CD4-positive, alpha-beta memory T cell (primary cell): ENCODE measurements around the gene VPS41. TPM values are rescaled to one million over a fixed set of nuclear protein-coding genes. Genes with fewer than 3 reads are reported as not detected.
A peak's percentile ranks its signal among the peaks of the same experiment; 100 is the strongest.

ENCODE experiments used
- CTCF ChIA-PET: fragments of 350-600 bp; sonication (Branson Sonifier 250); formaldehyde crosslinking; loops from one replicate; lab custom pipeline; 2021; ENCODE audit warnings: inconsistent platforms; ENCODE audit not compliant: partially characterized antibody; lab: Charles Lee
- POLR2A ChIA-PET: fragments of 350-600 bp; sonication (Branson Sonifier 250); formaldehyde crosslinking; loops from one replicate; lab custom pipeline; 2021; ENCODE audit not compliant: partially characterized antibody; lab: Charles Lee
- DNase-seq, 5 donors: peaks; one replicate each; pipeline versions ENCODE4 v3.0.0 to v3.0.0-alpha.2; 2020 to 2022; ENCODE audit warnings: mixed read lengths in 1 of 5
- H3K27ac ChIP-seq: one replicate; pipeline ENCODE4 v1.7.0; 2013; ENCODE audit warnings: low read depth, low read length
- H3K27me3 ChIP-seq: 2 replicates; pipeline ENCODE4 v1.7.0; 2013; ENCODE audit warnings: mild to moderate bottlenecking, low read length, moderate library complexity; ENCODE audit not compliant: insufficient read depth
- H3K36me3 ChIP-seq: 2 replicates; pipeline ENCODE4 v1.7.0; 2013; ENCODE audit warnings: mild to moderate bottlenecking, low read length, moderate library complexity; ENCODE audit not compliant: insufficient read depth
- H3K4me1 ChIP-seq: 2 replicates; pipeline ENCODE4 v1.7.0; 2013; ENCODE audit warnings: mild to moderate bottlenecking, low read length, moderate library complexity; ENCODE audit not compliant: insufficient read depth
- H3K4me3 ChIP-seq, 2 donors: one replicate each; pipeline ENCODE4 v1.7.0; 2013; ENCODE audit warnings: low read length in 2 of 2, mild to moderate bottlenecking in 1 of 2
- H3K9me3 ChIP-seq, 2 donors: one replicate each; pipeline ENCODE4 v1.7.0; 2013; ENCODE audit warnings: low read length in 2 of 2, control low read depth in 1 of 2; ENCODE audit not compliant: control insufficient read depth in 1 of 2
- H3K27ac Mint-ChIP-seq, 7 donors: one replicate each; pipeline ENCODE4 v1.8.0; 2020 to 2021; ENCODE audit warnings: mixed read lengths in 7 of 7, mild to moderate bottlenecking in 6 of 7, inconsistent platforms in 3 of 7, moderate library complexity in 3 of 7
- H3K27me3 Mint-ChIP-seq, 2 donors: one replicate each; pipeline ENCODE4 v1.8.0; 2020 to 2021; ENCODE audit warnings: mixed read lengths in 2 of 2
- H3K36me3 Mint-ChIP-seq, 2 donors: one replicate each; pipeline ENCODE4 v1.8.0; 2020 to 2021; ENCODE audit warnings: mixed read lengths in 2 of 2, inconsistent platforms in 1 of 2, mild to moderate bottlenecking in 1 of 2
- H3K4me1 Mint-ChIP-seq, 4 donors: one replicate each; pipeline ENCODE4 v1.8.0; 2020 to 2021; ENCODE audit warnings: mixed read lengths in 4 of 4, mild to moderate bottlenecking in 1 of 4
- H3K4me3 Mint-ChIP-seq, 8 donors: one replicate each; pipeline ENCODE4 v1.8.0; 2020 to 2021; ENCODE audit warnings: mixed read lengths in 8 of 8, mild to moderate bottlenecking in 7 of 8, moderate library complexity in 6 of 8, inconsistent platforms in 3 of 8
- H3K9me3 Mint-ChIP-seq, 8 donors: one replicate each; pipeline ENCODE4 v1.8.0; 2020 to 2021; ENCODE audit warnings: mixed read lengths in 8 of 8, mild to moderate bottlenecking in 5 of 8, inconsistent platforms in 3 of 8, moderate library complexity in 1 of 8
- intact Hi-C: fragments of 100-400 bp; cut with micrococcal nuclease; formaldehyde crosslinking; loops from one replicate; pipeline ENCODE4 v1.15.1; 2023
- polyA plus RNA-seq, 2 donors: library from polyadenylated mRNA; unstranded; fragments of 300-500 nt; fragmentation: Illumina TruSeq; gene quantifications; one replicate each; pipeline ENCODE4 v1.2.3, GENCODE V29; 2021
- total RNA-seq, 2 experiments: library from RNA; stranded (reverse); gene quantifications; one replicate each; pipeline ENCODE4 v1.2.3, GENCODE V29; 2021

Gene VPS41
- total and polyA plus RNA-seq, 4 experiments from 2014 or later = 54.6 to 73.3 (median 62.5) TPM

- peak overlapping the region; percentile 93 to 100 (median 99) for H3K4me3 Mint-ChIP-seq
- H3K9me3 ChIP-seq = no peaks in the 10 kb centered on the region
- POLR2A ChIA-PET = no interaction called here
- CTCF ChIA-PET = no interaction called here
- peak overlapping the region in 1 of 2 donors; percentile 82 for H3K4me3 ChIP-seq
- peaks cover 23 to 45% (median 36%) of the 10 kb centered on the region in 4 donors for H3K4me1 Mint-ChIP-seq
- no peak overlapping the region for H3K27ac Mint-ChIP-seq
- H3K27ac ChIP-seq = no peak overlapping the region
- no peaks in the 10 kb centered on the region for H3K36me3 ChIP-seq
- peaks cover 9 to 12% of the 10 kb centered on the region in 2 donors for H3K36me3 Mint-ChIP-seq
- DNase-seq = no peak
- no peaks in the 10 kb centered on the region for H3K9me3 Mint-ChIP-seq
- H3K4me1 ChIP-seq = peaks cover 17% of the 10 kb centered on the region
- H3K27me3 ChIP-seq = no peaks in the 10 kb centered on the region
- peaks cover 0 to under 1% of the 10 kb centered on the region in 2 donors for H3K27me3 Mint-ChIP-seq
- intact Hi-C loops = loop anchor here (5.0 kb wide), 3 partner anchors 685 to 1225 kb away; partner anchors contain the start of genes CDK13 and MPLKIP
These were observed 1.2 kb downstream of the VPS41 start for GRCh38 chr7:38907766-38908165.

GRCh38 chr7:38907066-38907465 is 1.9 kb downstream of the VPS41 start:
- Mint-ChIP-seq H3K27ac (peak overlapping the region in 1 of 7 donors; percentile 46), H3K4me1 (peaks cover 26 to 52% (median 42%) of the 10 kb centered on the region in 4 donors), H3K36me3 (peaks cover 12 to 13% of the 10 kb centered on the region in 2 donors), H3K9me3 (no peaks in the 10 kb centered on the region), H3K27me3 (no peaks in the 10 kb centered on the region), H3K4me3 (peak overlapping the region in 5 of 8 donors; percentile 7 to 79 (median 73))
- ChIA-PET POLR2A (no interaction called here), CTCF (no interaction called here)
- Histone ChIP-seq H3K36me3 (no peaks in the 10 kb centered on the region), H3K4me3 (no peak overlapping the region), H3K27me3 (no peaks in the 10 kb centered on the region), H3K4me1 (peaks cover 17% of the 10 kb centered on the region), H3K9me3 (no peaks in the 10 kb centered on the region), H3K27ac (no peak overlapping the region)
- no peak for DNase-seq
- intact Hi-C loops = loop anchor here (5.0 kb wide), 3 partner anchors 685 to 1225 kb away; partner anchors contain the start of genes CDK13 and MPLKIP

- Mint-ChIP-seq H3K36me3 (peaks cover 13 to 14% of the 10 kb centered on the region in 2 donors), H3K27me3 (no peaks in the 10 kb centered on the region), H3K4me3 (no peak overlapping the region), H3K4me1 (peaks cover 37 to 63% (median 50%) of the 10 kb centered on the region in 4 donors), H3K27ac (no peak overlapping the region), H3K9me3 (no peaks in the 10 kb centered on the region)
- no peaks in the 10 kb centered on the region for H3K9me3 ChIP-seq
- ChIA-PET CTCF (no interaction called here), POLR2A (no interaction called here)
- no peak overlapping the region for H3K27ac ChIP-seq
- H3K4me3 ChIP-seq = no peak overlapping the region
- H3K27me3 ChIP-seq = no peaks in the 10 kb centered on the region
- no peak for DNase-seq
- H3K4me1 ChIP-seq = peaks cover 17% of the 10 kb centered on the region
- H3K36me3 ChIP-seq = no peaks in the 10 kb centered on the region
- intact Hi-C loops = loop anchor here (5.0 kb wide), 3 partner anchors 683 to 1227 kb away; partner anchors contain the start of genes CDK13 and MPLKIP
These were observed 3.8 kb downstream of the VPS41 start for GRCh38 chr7:38905056-38905759.

- H3K4me1 Mint-ChIP-seq = peaks cover 29 to 60% (median 41%) of the 10 kb centered on the region in 4 donors
- no peak for DNase-seq
- no peak overlapping the region for H3K27ac Mint-ChIP-seq
- H3K27me3 ChIP-seq = no peaks in the 10 kb centered on the region
- intact Hi-C loops = no loop called here
- no peaks in the 10 kb centered on the region for H3K9me3 ChIP-seq
- H3K9me3 Mint-ChIP-seq = no peaks in the 10 kb centered on the region
- peaks cover 13% of the 10 kb centered on the region in 2 donors for H3K36me3 Mint-ChIP-seq
- H3K4me3 Mint-ChIP-seq = no peak overlapping the region
- H3K27me3 Mint-ChIP-seq = no peaks in the 10 kb centered on the region
- peaks cover 11% of the 10 kb centered on the region for H3K4me1 ChIP-seq
- CTCF ChIA-PET = no interaction called here
- no peak overlapping the region for H3K27ac ChIP-seq
- POLR2A ChIA-PET = no interaction called here
- H3K4me3 ChIP-seq = no peak overlapping the region
- no peaks in the 10 kb centered on the region for H3K36me3 ChIP-seq
These were observed 5.9 kb downstream of the VPS41 start for GRCh38 chr7:38903057-38903456.

DNA sequence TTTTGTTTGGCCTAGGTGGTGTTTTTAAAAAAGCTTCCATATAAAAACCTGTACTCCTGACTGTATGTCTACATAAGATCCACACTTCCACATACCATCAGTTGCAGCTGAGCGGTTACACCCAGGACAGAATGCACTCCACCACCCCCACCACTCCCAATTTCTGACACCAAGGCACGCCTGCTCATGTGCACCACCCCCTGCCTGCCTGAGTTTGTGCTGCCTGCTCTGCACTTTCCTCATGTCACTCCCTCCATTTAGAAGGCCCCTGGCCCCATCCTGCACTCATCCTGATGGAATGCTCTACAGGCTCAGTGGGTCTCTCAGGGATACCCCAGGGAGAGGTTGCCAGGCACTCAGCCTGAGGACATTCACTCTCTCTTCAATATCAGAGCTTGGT is 6.5 kb downstream of the VPS41 start:
- no peaks in the 10 kb centered on the region for H3K27me3 Mint-ChIP-seq
- peaks cover 0 to 2% (median 0%) of the 10 kb centered on the region in 8 donors for H3K9me3 Mint-ChIP-seq
- no peaks in the 10 kb centered on the region for H3K27me3 ChIP-seq
- CTCF ChIA-PET = no interaction called here
- H3K4me3 Mint-ChIP-seq = no peak overlapping the region
- POLR2A ChIA-PET = no interaction called here
- H3K4me1 Mint-ChIP-seq = peaks cover 27 to 54% (median 36%) of the 10 kb centered on the region in 4 donors
- H3K36me3 ChIP-seq = no peaks in the 10 kb centered on the region
- H3K4me3 ChIP-seq = no peak overlapping the region
- peak overlapping the region in 1 of 7 donors; percentile 30 for H3K27ac Mint-ChIP-seq
- no peaks in the 10 kb centered on the region for H3K9me3 ChIP-seq
- peaks cover 5% of the 10 kb centered on the region for H3K4me1 ChIP-seq
- H3K27ac ChIP-seq = no peak overlapping the region
- DNase-seq = no peak
- H3K36me3 Mint-ChIP-seq = peaks cover 16 to 18% of the 10 kb centered on the region in 2 donors
- intact Hi-C loops = no loop called here

GRCh38 chr7:38893061-38893460 is 15.9 kb downstream of the VPS41 start:
- CTCF ChIA-PET = no interaction called here
- no peaks in the 10 kb centered on the region for H3K4me1 ChIP-seq
- POLR2A ChIA-PET = no interaction called here
- Mint-ChIP-seq H3K9me3 (peaks cover 0 to 10% (median 3%) of the 10 kb centered on the region in 8 donors), H3K27ac (peak overlapping the region in 3 of 7 donors; percentile 3 to 22 (median 3)), H3K27me3 (no peaks in the 10 kb centered on the region), H3K4me3 (no peak overlapping the region), H3K36me3 (peaks cover 52 to 74% of the 10 kb centered on the region in 2 donors), H3K4me1 (peaks cover 14 to 20% (median 17%) of the 10 kb centered on the region in 4 donors)
- H3K4me3 ChIP-seq = no peak overlapping the region
- no peak for DNase-seq
- no peaks in the 10 kb centered on the region for H3K36me3 ChIP-seq
- no peaks in the 10 kb centered on the region for H3K9me3 ChIP-seq
- intact Hi-C loops = no loop called here
- H3K27ac ChIP-seq = no peak overlapping the region
- H3K27me3 ChIP-seq = no peaks in the 10 kb centered on the region

DNA sequence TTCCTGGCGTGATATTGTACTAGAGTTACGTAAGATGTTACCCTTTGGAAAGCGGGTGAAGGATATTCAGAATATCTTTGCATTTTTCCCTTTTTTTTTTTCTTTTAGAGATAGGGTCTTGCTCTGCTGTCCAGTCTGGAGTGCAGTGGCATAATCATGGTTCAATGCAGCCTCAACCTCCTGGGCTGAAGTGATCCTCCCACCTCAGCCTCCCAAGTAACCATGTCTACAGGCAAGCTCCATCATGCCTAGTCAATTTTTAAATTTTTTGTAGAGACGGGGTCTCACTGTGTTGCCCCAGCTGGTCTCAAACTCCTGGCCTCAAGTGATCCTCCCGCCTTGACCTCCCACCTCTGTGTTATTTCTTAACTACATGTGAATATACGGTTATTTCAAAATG is 18.4 kb downstream of the VPS41 start:
- ChIA-PET CTCF (no interaction called here), POLR2A (no interaction called here)
- peaks cover 46 to 81% of the 10 kb centered on the region in 2 donors for H3K36me3 Mint-ChIP-seq
- Histone ChIP-seq H3K27ac (no peak overlapping the region), H3K9me3 (no peaks in the 10 kb centered on the region), H3K4me1 (no peaks in the 10 kb centered on the region), H3K4me3 (no peak overlapping the region), H3K36me3 (no peaks in the 10 kb centered on the region), H3K27me3 (no peaks in the 10 kb centered on the region)
- no peaks in the 10 kb centered on the region for H3K27me3 Mint-ChIP-seq
- H3K27ac Mint-ChIP-seq = no peak overlapping the region
- peaks cover 0 to 16% (median 5%) of the 10 kb centered on the region in 8 donors for H3K9me3 Mint-ChIP-seq
- intact Hi-C loops = no loop called here
- H3K4me1 Mint-ChIP-seq = peaks cover 17 to 30% (median 21%) of the 10 kb centered on the region in 4 donors
- no peak for DNase-seq
- no peak overlapping the region for H3K4me3 Mint-ChIP-seq
